Testis (tissue), 3 donors: ENCODE results near the gene NRL. TPM values are rescaled to one million over a fixed set of nuclear protein-coding genes. Genes with fewer than 3 reads are reported as not detected.

Experiments used
- DNase-seq: peaks from one replicate; pipeline ENCODE4 v3.0.0-alpha.2; 2019
- H3K27ac ChIP-seq, 2 donors: fragments of 200-600 bp; sonication (generic); one replicate each; pipeline ENCODE4 v1.5.1; 2019
- H3K27me3 ChIP-seq: fragments of 200-600 bp; sonication (generic); one replicate; pipeline ENCODE4 v1.5.1; 2019
- H3K36me3 ChIP-seq: fragments of 200-600 bp; sonication (generic); one replicate; pipeline ENCODE4 v1.5.1; 2017; ENCODE audit warnings: low read depth; ENCODE audit errors: missing control alignments
- H3K4me1 ChIP-seq: fragments of 200-600 bp; sonication (generic); one replicate; pipeline ENCODE4 v1.5.1; 2019
- H3K4me3 ChIP-seq, 2 donors: fragments of 200-600 bp; sonication (generic); one replicate each; pipeline ENCODE4 v1.5.1; 2017 to 2019
- H3K9me3 ChIP-seq: fragments of 200-600 bp; sonication (generic); one replicate; pipeline ENCODE4 v1.5.1; 2017
- CTCF ChIP-seq, 3 experiments: fragments of 450-650 bp in 2 of 3; fragments of 200-600 bp in 1 of 3; sonication (generic) in 1 of 3; IDR thresholded peaks; one replicate each; pipeline ENCODE4 v1.5.1; 2016 to 2019; ENCODE audit warnings: antibody characterized with exemption in 3 of 3, mild to moderate bottlenecking in 2 of 3, moderate library complexity in 1 of 3
- POLR2A ChIP-seq: fragments of 450-650 bp; IDR thresholded peaks from one replicate; pipeline ENCODE4 v1.6.1; 2017; ENCODE audit warnings: antibody characterized with exemption, mild to moderate bottlenecking, moderate library complexity
- WGBS, 2 donors: methylation state at CpG; one replicate each; pipeline ENCODE4 v1.1.5; 2018; 5-methylcytosine and 5-hydroxymethylcytosine counted together
- intact Hi-C: fragments of 100-400 bp; cut with DNase I; formaldehyde crosslinking; loops from one replicate; pipeline ENCODE4 v1.15.1; 2023; ENCODE audit warnings: low total_unique reads
- polyA plus RNA-seq: library from polyadenylated mRNA; stranded (reverse); fragments of 350-450 nt; fragmentation: Illumina TruSeq; extraction: RNeasy Lipid Tissue Mini Kit (QIAGEN cat#74804); gene quantifications from one replicate; pipeline ENCODE4 v1.2.3, GENCODE V29; 2014; ENCODE audit warnings: low read depth, low replicate concordance; ENCODE audit not compliant: insufficient read depth
- total RNA-seq, 2 donors: library from RNA; depleted of rRNA; stranded (reverse); fragments of >200 nt; gene quantifications; one replicate each; pipeline ENCODE4 v1.2.3, GENCODE V29; 2016

The NRL gene
- total and polyA plus RNA-seq, 3 donors from 2014 or later = 6.6 to 8.3 (median 8.2) TPM

- TF ChIP-seq POLR2A (no peak), CTCF (IDR thresholded peaks at IDR 0.05) (no peak)
- Histone ChIP-seq H3K27ac (peak within 1 kb of the TSS in 1 of 2 donors; percentile 46), H3K27me3 (no peaks in the 10 kb centered on the region), H3K9me3 (no peaks in the 10 kb centered on the region), H3K4me1 (peaks cover 10% of the 10 kb centered on the region), H3K36me3 (no peaks in the 10 kb centered on the region), H3K4me3 (no peak within 1 kb of the TSS)
- 86 to 91% methylated on average over 5 of the region's 5 CpGs for WGBS, 2 donors
- no peak for DNase-seq
- intact Hi-C loops = no loop called here
These were observed 15.6 kb upstream of the NRL start, which contains the start of gene FITM1 for GRCh38 chr14:24130380-24130716. Gene FITM1, plus strand, starts transcription at chr14:24130659. Its CDS starts 905 bp downstream, at chr14:24131564.

- no peaks in the 10 kb centered on the region for H3K36me3 ChIP-seq
- H3K4me1 ChIP-seq = peaks cover 9% of the 10 kb centered on the region
- H3K27ac ChIP-seq = no peak overlapping the region
- WGBS, 2 donors = 88 to 90% methylated on average over 8 of the region's 8 CpGs
- intact Hi-C loops = no loop called here
- no peak for DNase-seq
- no peak overlapping the region for H3K4me3 ChIP-seq
- no peaks in the 10 kb centered on the region for H3K27me3 ChIP-seq
- H3K9me3 ChIP-seq = no peaks in the 10 kb centered on the region
- no peak for TF ChIP-seq POLR2A
- no peak for TF ChIP-seq CTCF (IDR thresholded peaks at IDR 0.05)
These were observed 14.8 kb upstream of the NRL start for GRCh38 chr14:24129410-24129998.

DNA sequence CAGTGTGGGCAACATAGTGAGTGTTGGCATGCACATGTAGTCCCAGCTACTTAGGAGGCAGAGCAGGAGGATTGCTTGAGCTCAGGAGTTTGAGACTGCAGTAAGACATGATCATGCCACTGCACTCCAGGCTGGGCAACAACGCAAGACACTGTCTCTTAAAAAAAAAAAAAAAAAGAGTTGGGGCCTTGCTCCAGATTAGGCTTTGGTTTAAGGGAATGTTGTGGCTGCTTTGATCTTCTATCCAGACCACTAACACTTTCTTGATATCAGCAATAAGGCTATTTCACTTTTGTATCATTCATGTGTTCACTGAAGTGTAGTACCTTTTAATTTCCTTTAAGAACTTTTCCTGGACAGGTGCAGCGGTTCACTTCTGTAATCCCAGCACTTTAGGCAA, 12.9 kb upstream of the NRL start:
- 86 to 96% methylated on average over 2 of the region's 2 CpGs for WGBS, 2 donors
- intact Hi-C loops = no loop called here
- Histone ChIP-seq H3K27me3 (no peaks in the 10 kb centered on the region), H3K4me3 (no peak overlapping the region), H3K9me3 (no peaks in the 10 kb centered on the region), H3K36me3 (no peaks in the 10 kb centered on the region), H3K4me1 (peaks cover 9% of the 10 kb centered on the region), H3K27ac (no peak overlapping the region)
- no peak for TF ChIP-seq POLR2A
- no peak for TF ChIP-seq CTCF (IDR thresholded peaks at IDR 0.05)
- DNase-seq = no peak

DNA sequence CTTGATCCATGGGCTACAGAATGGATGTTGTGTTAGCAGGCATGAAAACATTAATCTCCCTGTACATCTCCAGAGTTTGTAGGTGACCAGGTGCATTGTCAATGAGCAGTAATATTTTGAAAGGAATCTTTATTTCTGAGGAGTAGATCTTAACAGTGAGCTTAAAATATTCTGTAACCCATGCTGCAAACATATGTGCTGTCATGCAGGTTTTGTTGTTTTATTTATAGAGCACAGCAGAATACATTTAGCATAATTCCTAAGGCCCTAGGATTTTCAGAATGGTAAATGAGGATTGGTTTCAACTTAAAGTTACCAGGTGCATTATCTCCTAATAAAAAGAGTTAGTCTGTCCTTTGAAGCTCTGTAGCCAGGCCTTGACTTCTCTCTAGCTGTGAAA, 12.2 kb upstream of the NRL start:
- no peaks in the 10 kb centered on the region for H3K36me3 ChIP-seq
- intact Hi-C loops = no loop called here
- no peaks in the 10 kb centered on the region for H3K9me3 ChIP-seq
- H3K27ac ChIP-seq = no peak overlapping the region
- TF ChIP-seq POLR2A (no peak), CTCF (IDR thresholded peaks at IDR 0.05) (no peak)
- no peak overlapping the region for H3K4me3 ChIP-seq
- no peaks in the 10 kb centered on the region for H3K27me3 ChIP-seq
- no peak for DNase-seq
- H3K4me1 ChIP-seq = peaks cover 9% of the 10 kb centered on the region
